Myocyte (in vitro differentiated cells): ENCODE measurements around the gene PAX3. TPM values are rescaled to one million over a fixed set of nuclear protein-coding genes. Genes with fewer than 3 reads are reported as not detected.
"Not testable (repeated sequence)": the region's sequence is repeated elsewhere in the genome, so short reads cannot be mapped to it uniquely, and the experiment has no call there.

Experiments
- DNase-seq: peaks from one replicate; pipeline ENCODE4 v3.0.0-alpha.2; 2012; ENCODE audit warnings: low read depth
- total RNA-seq: library from RNA; depleted of rRNA; stranded (reverse); fragments of >200 nt; gene quantifications from 2 replicates; pipeline ENCODE4 v1.2.3, GENCODE V29; 2014

PAX3 gene
- total RNA-seq, 1 donor from 2014 or later, result 2.7 TPM

DNA sequence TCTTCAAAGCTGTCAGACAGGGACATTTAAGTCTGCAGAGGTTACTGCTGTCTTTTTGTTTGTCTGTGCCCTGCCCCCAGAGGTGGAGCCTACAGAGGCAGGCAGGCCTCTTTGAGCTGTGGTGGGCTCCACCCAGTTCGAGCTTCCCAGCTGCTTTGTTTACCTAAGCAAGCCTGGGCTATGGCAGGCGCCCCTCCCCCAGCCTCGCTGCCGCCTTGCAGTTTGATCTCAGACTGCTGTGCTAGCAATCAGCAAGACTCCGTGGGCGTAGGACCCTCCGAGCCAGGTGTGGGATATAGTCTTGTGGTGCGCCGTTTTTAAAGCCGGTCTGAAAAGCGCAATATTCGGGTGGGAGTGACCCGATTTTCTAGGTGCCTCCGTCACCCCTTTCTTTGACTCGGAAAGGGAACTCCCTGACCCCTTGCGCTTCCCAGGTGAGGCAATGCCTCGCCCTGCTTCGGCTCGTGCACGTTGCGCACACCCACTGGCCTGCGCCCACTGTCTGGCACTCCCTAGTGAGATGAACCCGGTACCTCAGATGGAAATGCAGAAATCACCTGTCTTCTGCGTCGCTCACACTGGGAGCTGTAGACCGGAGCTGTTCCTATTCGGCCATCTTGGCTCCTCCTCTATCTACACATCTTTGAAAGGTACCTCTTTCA lies 143.7 kb downstream of the PAX3 start:
- DNase-seq, result not testable (repeated sequence)

Other genes starting within 250 kb of the PAX3 start
- not detected in 2 replicates for gene SGPP2, start 125.5 kb upstream of the PAX3 start, total RNA-seq